NT2/D1 (cell line): ENCODE results near the gene MAP3K3.

Experiments
- YY1 ChIP-seq: IDR thresholded peaks from 2 replicates; pipeline ENCODE4 v1.6.1; 2011; ENCODE audit not compliant: insufficient read length, insufficient read depth
- ZNF274 ChIP-seq: IDR thresholded peaks from 2 replicates; pipeline ENCODE4 v1.6.1; 2011; ENCODE audit warnings: mild to moderate bottlenecking, low read depth, low read length

DNA sequence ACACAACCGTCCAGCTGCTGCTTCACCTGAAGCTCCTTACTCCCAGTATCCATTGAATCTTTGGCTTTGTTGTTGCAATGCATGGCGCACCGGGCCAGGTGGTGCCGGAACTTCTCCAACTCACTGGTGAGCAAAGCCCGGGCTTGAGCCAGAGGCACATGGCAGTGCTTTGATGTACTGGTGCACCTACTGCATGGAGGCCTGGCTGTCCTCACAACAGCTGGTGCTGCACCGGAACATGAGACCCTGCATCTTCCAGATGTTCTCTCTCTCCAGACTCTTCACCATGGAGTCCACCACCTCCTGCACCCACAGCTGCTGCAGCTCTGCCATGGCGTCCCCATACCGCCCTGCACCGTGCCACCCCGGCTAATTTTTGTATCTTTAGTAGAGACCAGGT is 11.4 kb upstream of the MAP3K3 start:
- TF ChIP-seq ZNF274 (no peak), YY1 (no peak)
